Hindlimb muscle (tissue), 1 donor: Measurements from ENCODE around the gene SP1. TPM values are rescaled to one million over a fixed set of nuclear protein-coding genes. Genes with fewer than 3 reads are reported as not detected.
A peak's percentile ranks its signal among the peaks of the same experiment; 100 is the strongest.
"Not testable (repeated sequence)": the region's sequence is repeated elsewhere in the genome, so short reads cannot be mapped to it uniquely, and the experiment has no call there.

Source experiments
- DNase-seq: peaks from one replicate; pipeline ENCODE4 v3.0.0-alpha.2; 2013
- polyA plus RNA-seq: library from polyadenylated mRNA; unstranded; fragments of 120-200 nt; gene quantifications from one replicate; pipeline ENCODE4 v1.2.1, GENCODE V29; 2013; ENCODE audit not compliant: insufficient read length

SP1 gene
- polyA plus RNA-seq, 1 donor = 39.9 TPM

DNA sequence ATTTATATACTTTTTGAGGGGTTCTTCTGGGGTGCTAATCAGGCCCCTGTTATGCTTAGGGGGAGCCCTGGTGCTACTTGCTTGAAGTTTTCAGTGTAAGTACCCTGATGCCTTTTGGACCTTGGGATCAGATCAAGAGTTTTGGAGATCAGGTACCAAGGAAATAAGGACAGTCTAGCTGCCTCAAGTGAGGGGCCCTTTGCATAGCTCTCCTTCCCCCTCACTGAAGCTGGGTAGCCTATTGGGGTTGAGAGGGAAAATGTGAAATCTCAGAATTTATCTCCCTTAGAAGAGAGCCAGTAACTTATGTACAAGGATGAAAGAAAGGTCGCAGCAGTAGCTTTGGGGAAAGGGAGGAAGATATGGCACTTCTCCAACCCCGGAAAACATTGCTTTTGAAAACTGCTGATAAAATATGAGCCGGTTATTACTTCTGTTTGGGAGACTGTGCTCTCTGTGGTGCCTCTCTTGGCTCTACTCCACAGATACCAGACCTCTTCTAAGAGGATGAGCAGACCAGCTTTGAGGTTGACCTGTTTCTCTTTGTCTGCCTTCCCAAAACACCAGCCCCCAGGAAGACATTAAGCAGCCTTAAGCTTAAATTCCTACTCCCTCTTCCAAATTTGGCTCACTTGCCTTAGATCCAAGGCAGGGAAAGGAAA is 34.9 kb downstream of the SP1 start:
- DNase-seq = no peak

DNA sequence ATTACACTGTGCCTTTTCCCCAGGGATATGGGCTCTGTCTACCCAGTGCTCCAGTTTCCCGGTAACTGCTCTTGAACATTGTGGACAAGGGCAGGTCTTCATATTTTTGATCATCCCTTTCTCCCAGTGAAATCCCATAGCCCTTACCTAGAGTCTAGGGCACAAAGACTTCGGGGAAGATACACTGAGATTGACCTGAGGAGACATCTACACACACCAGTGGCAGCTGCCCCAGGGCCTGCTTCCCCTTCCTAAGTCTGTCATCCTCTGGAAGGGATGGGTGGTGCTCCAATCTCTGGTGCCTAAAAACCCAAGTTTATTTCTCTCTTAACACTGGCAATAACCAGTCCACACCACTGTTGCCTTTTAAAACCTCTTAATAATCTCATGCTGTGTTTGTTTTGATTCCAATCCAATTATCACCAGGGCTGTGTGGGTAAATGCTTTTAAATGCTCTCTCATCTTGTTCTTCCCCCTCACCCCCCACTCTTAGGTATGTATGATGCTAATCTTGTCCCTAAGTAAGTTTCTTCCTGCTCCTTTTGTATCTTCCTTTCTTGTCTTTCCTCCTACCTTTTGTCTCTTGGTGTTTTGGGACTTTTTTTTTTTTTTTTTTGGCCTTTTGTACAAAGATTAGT is 35.9 kb downstream of the SP1 start:
- DNase-seq = not testable (repeated sequence)

- not testable (repeated sequence) for DNase-seq
These were observed 37.4 kb downstream of the SP1 start for GRCh38 chr12:53417291-53417816.

GRCh38 chr12:53418221-53418620 is 38.2 kb downstream of the SP1 start:
- DNase-seq = no peak

GRCh38 chr12:53419756-53420155 is 39.8 kb downstream of the SP1 start:
- DNase-seq = no peak

DNA sequence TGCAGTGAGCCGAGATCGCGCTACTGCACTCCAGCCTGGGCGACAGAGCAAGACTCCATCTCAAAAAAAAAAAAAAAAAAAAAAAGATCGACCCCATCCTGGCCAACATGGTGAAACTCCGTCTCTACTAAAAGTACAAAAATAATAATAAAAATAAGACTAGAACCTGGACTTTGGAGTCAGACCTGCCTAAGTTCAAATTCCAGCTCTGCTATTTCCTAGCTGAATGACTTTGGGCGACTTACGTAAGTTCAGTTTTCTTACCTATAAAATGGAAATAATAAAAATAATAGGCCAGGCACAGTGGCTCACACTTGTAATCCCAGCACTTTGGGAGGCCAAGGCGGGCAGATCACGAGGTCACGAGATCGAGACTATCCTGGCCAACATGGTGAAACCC is 42.3 kb downstream of the SP1 start:
- not testable (repeated sequence) for DNase-seq

DNA sequence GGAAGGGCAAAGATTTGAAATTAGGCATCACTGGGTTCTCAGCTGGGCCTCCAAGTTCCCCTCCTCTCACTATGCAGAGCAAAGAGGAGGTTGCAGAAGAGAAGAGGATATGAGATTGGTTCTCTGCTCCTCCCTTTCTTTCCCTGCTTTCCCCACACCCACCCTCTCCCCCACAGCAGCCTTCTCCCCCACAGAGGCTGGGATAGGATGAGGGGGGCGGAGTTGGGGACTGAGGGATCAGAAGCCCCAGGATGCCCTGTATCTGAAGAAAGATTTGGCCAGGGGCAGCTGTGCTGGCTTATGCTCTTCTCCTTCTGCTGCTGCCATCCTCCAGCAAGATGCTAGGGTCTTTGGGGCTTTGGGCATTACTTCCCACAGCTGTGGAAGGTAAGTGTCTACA is 43.6 kb downstream of the SP1 start, which contains the start of gene AMHR2:
TSS of gene AMHR2 (plus strand) at position 259 of the 400 bp plus-strand sequence. CDS start at position 339, 80 bp downstream.
- no peak for DNase-seq

DNA sequence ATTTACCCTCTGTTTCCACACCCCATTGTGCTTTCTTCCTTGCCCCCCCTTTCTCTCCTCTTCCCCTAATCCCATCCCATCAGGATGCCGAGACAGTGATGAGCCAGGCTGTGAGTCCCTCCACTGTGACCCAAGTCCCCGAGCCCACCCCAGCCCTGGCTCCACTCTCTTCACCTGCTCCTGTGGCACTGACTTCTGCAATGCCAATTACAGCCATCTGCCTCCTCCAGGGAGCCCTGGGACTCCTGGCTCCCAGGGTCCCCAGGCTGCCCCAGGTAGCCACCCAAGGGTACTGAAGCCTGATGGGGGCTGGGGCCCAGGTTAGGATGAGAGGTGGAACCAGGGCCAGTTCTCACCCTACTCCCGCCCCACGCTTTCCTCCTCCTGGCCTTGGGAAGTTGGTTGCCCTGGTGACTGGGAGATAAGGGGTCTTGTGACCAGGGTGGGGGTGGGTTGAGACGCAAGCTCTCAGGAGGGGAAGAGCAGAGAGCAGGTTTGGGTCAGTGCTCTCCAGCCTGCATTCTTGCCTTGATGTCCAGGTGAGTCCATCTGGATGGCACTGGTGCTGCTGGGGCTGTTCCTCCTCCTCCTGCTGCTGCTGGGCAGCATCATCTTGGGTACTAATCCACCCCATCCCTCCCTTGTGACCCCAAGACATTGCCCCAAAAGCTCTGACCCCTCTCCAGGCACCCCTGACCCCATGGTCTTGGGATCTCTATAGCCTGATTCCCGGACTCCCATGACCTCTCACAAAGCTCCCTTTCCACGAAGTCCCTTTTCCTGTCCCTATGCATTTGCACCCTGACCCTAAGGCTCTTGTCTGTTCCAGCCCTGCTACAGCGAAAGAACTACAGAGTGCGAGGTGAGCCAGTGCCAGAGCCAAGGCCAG is 44.9 kb downstream of the SP1 start:
- no peak for DNase-seq

GRCh38 chr12:53425515-53426150 is 45.7 kb downstream of the SP1 start:
- no peak for DNase-seq

DNA sequence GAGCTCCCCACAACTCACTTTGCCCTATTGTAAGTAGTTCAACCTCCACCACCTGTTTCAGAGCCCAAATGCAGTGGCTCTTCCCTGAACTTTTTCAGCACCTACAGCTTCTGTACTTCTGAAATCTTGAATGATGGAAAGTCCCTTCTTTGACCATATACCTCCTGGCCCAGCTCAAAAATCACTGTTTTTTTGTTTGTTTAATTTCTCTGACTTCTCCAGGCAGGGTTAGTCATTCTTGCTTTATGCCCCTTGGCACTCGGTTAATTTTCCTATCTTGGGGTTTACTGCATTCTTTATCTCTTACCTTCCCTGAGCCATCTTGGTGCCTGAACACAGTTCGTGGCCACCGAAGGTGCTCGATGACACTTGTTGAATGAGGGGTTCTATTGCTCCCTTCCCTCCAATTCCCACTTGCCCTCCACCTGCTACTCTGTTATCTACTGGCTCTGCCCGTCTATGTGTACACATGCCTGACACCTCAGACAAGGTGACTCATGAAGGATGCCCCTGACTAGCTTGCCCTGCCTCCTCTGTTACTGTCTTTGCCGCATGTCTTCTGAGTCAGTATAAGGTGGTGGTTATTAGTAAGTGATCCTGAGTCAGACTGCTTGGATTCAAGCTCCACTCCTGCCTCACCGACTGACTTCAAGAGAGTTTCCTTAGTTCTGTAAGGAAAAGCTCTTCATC is 48.1 kb downstream of the SP1 start:
- DNase-seq = no peak

- no peak for DNase-seq
These were observed 48.8 kb downstream of the SP1 start for GRCh38 chr12:53428741-53429140.

- no peak for DNase-seq
These were observed 50.1 kb downstream of the SP1 start for GRCh38 chr12:53430116-53430515.

GRCh38 chr12:53431187-53431586 is 51.2 kb downstream of the SP1 start:
- DNase-seq = no peak

DNA sequence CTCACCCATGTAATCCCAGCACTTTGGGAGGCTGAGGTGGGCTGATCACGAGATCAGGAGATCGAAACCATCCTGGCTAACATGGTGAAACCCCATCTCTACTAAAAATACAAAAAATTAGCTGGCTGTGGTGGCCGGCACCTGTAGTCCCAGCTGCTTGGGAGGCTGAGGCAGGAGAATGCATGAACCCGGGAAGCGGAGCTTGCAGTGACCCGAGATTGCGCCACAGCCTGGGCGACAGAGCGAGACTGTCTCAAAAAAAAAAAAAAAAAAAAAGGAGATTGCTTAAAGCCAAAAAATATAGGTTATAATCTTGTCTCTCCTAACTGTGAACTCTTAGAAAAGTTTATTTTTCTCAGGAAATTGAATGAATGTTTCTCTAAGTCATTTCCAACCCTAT is 55.4 kb downstream of the SP1 start:
- not testable (repeated sequence) for DNase-seq

DNA sequence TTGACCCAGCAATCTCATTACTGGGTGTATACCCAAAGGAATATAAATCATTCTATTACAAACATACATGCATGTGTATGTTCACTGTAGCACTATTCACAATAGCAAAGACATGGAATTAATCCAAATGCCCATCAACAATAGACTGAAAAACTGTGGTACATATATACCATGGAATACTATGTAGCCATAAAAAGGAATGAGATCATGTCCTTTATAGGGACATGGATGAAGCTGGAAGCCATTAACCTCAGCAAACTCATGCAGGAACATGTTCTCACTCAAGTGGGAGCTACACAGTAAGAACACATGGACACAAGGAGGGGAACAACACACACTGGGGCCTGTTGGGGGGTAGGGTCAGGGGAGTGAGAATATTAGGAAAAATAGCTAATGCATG is 59.6 kb downstream of the SP1 start:
- DNase-seq = not testable (repeated sequence)

GRCh38 chr12:53441040-53441833 is 61.3 kb downstream of the SP1 start, which contains the start of gene PRR13:
Gene PRR13 (plus strand): TSS chr12:53441734. CDS start chr12:53442715, 981 bp downstream.
- DNase-seq = peak; percentile 98

GRCh38 chr12:53443955-53444354 is 64.0 kb downstream of the SP1 start:
- no peak for DNase-seq

DNA sequence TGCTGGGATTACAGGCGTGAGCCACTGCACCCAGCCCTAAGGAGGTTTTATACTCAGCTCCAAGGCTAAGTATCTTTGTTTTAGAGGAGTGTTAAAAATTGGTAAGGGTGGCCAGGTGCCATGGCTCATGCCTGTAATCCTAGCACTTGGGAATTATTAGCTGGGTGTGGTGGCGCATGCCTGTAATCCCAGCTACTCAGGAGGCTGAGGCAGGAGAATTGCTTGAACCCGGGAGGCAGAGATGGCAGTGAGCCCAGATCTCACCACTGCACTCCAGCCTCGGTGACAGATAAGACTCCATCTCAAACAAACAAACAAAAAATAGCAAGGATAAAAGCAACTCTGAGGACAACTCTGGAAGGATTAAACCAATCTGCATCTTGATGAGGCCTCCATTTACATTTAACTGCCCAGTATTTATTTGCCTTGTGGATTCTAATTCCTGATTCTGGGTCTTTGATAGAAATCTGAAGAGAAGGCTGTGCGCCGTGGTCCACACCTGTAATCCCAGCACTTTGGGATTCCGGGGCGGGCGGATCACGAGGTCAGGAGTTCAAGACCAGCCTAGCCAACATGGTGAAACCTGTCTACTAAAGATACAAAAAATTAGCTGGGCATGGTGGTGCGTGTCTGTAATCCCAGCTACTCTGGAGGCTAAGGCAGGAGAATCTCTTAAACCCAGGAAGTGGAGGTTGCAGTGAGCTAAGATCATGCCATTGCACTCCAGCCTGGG is 64.8 kb downstream of the SP1 start:
- DNase-seq = not testable (repeated sequence)

DNA sequence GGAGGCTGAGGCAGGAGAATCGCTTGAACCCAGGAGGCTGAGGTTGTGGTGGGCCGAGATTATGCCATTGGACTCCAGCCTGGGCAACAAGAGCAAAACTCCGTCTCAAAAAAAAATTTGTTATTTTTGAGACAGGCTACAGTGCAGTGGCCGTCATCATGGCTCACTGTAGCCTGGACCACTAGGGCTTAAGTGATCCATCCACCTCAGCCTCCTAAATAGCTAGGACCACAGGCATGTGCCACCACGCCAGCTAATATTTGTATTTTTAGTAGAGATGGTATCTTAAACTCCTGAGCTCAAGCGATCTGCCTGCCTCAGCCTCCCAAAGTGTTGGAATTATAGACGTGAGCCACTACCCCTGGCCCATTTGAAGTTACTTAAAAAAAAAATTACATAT is 71.0 kb downstream of the SP1 start:
- DNase-seq = no peak

DNA sequence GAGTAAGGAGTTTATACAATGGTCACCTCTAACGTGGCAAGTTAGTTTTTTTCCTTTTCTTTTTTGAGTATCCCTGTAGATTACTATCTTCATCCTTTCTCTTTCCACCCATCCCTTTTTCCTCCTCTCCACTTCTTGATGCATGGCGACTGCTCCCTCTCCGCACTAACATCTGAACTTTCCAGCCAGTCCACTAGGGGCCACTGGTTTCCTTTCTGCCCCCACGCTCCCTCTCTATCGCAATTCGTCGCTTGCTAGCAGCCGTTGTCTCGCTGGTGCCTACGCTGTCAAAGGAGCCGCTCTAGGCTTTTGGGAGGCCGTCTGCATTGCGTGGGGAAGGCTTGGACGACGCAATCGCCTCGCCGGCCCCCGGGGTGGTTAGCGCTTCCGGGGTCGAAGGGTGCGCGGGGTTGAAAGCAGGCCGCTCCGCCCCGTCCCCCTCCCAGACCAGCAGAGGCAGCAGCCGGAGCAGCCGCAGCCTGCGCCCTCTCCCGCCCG is 71.7 kb downstream of the SP1 start, which contains the start of gene PCBP2:
TSS of gene PCBP2 (plus strand) at position 442 of the 498 bp plus-strand sequence. CDS start 2,699 bp downstream, outside the sequence.
- peak; percentile 98 for DNase-seq
